Umbilical cord (tissue), 2 donors: ENCODE measurements around the gene TAS2R46. TPM values are rescaled to one million over a fixed set of nuclear protein-coding genes. Genes with fewer than 3 reads are reported as not detected.
"Not testable (repeated sequence)": the region's sequence is repeated elsewhere in the genome, so short reads cannot be mapped to it uniquely, and the experiment has no call there.

Experiments used
- DNase-seq: peaks from one replicate; pipeline ENCODE4 v3.0.0-alpha.2; 2015; ENCODE audit warnings: low spot score
- total RNA-seq: library from RNA; depleted of rRNA; stranded (reverse); fragments of >200 nt; gene quantifications from one replicate; pipeline ENCODE4 v1.2.3, GENCODE V29; 2014; ENCODE audit warnings: low replicate concordance; ENCODE audit not compliant: insufficient read depth

The TAS2R46 gene
- total RNA-seq, 1 donor from 2014 or later = 17.3 TPM

GRCh38 chr12:11039171-11039570 is 22.9 kb downstream of the TAS2R46 start:
- DNase-seq = no peak

- DNase-seq = not testable (repeated sequence)
These were observed 28.1 kb downstream of the TAS2R46 start for GRCh38 chr12:11033959-11034358.

GRCh38 chr12:11031307-11031706 is 30.8 kb downstream of the TAS2R46 start, which contains the start of gene TAS2R31:
TAS2R31 (minus strand) TSS chr12:11031407; CDS start chr12:11031335, 72 bp downstream.
- no peak for DNase-seq

- DNase-seq = no peak
These were observed 36.0 kb downstream of the TAS2R46 start for GRCh38 chr12:11026118-11026517.

GRCh38 chr12:11023387-11023786 is 38.7 kb downstream of the TAS2R46 start:
- DNase-seq = no peak

GRCh38 chr12:11022520-11022919 is 39.6 kb downstream of the TAS2R46 start, which contains the start of gene TAS2R19:
TAS2R19 (minus strand) TSS chr12:11022620; CDS start chr12:11022571, 49 bp downstream.
- DNase-seq = no peak

GRCh38 chr12:11016937-11017336 is 45.2 kb downstream of the TAS2R46 start:
- no peak for DNase-seq

- DNase-seq = no peak
These were observed 46.2 kb downstream of the TAS2R46 start for GRCh38 chr12:11015775-11016430.

- DNase-seq = no peak
These were observed 47.9 kb downstream of the TAS2R46 start for GRCh38 chr12:11014234-11014633.

Other genes with a start within 250 kb of the TAS2R46 start
- gene TAS2R10, start 235.9 kb downstream of the TAS2R46 start, total RNA-seq = 2.6 TPM
- 3.9 TPM for gene PRR4, start 212.8 kb downstream of the TAS2R46 start, total RNA-seq
- 9.6 TPM for gene PRH1, start 178.0 kb downstream of the TAS2R46 start, total RNA-seq
- 5.3 TPM for gene TAS2R13, start 152.7 kb downstream of the TAS2R46 start, total RNA-seq
- gene PRH2, start 133.1 kb downstream of the TAS2R46 start, total RNA-seq = 1.4 TPM
- 21.4 TPM for gene TAS2R14, start 123.0 kb downstream of the TAS2R46 start, total RNA-seq
- gene TAS2R50, start 75.4 kb downstream of the TAS2R46 start, total RNA-seq = 5.8 TPM
- 8.2 TPM for gene TAS2R20, start 64.0 kb downstream of the TAS2R46 start, total RNA-seq
- 21.9 TPM for gene TAS2R19, start 39.7 kb downstream of the TAS2R46 start, total RNA-seq
- 32.5 TPM for gene TAS2R31, start 30.9 kb downstream of the TAS2R46 start, total RNA-seq
- 1.4 TPM for gene TAS2R43, start 30.0 kb upstream of the TAS2R46 start, total RNA-seq
- 22.4 TPM for gene TAS2R30, start 72.3 kb upstream of the TAS2R46 start, total RNA-seq
- 12.5 TPM for gene SMIM10L1, start 108.9 kb upstream of the TAS2R46 start, total RNA-seq
- gene TAS2R42, start 124.6 kb upstream of the TAS2R46 start, total RNA-seq = 2.4 TPM
- gene PRB3, start 207.4 kb upstream of the TAS2R46 start, total RNA-seq = not detected
- not detected for gene PRB4, start 248.1 kb upstream of the TAS2R46 start, total RNA-seq